Adrenal gland (tissue), 12 donors: ENCODE measurements around the gene MCM3AP. TPM values are rescaled to one million over a fixed set of nuclear protein-coding genes. Genes with fewer than 3 reads are reported as not detected.

ENCODE experiments used
- DNase-seq, 7 donors: peaks; one replicate each; pipeline ENCODE4 v3.0.0-alpha.2; 2019 to 2020
- H3K27ac ChIP-seq, 5 donors: fragments of 200-600 bp; sonication (generic) in 4 of 5; 1 replicate in 3 of 5; 2 replicates in 2 of 5; pipeline versions ENCODE4 v1.5.1 to v1.8.0; 2016 to 2020; ENCODE audit warnings: mild to moderate bottlenecking in 1 of 5
- H3K27me3 ChIP-seq: fragments of 200-600 bp; 2 replicates; pipeline ENCODE4 v1.8.0; 2021
- H3K36me3 ChIP-seq, 2 donors: fragments of 200-600 bp; replicated peaks in 1 of 2; 1 replicate in 1 of 2; 2 replicates in 1 of 2; pipeline versions ENCODE4 v1.5.1 to v1.8.0; 2018 to 2022
- H3K4me1 ChIP-seq, 2 donors: fragments of 200-600 bp; replicated peaks in 1 of 2; 1 replicate in 1 of 2; 2 replicates in 1 of 2; pipeline versions ENCODE4 v1.5.1 to v1.8.0; 2018 to 2021
- H3K4me3 ChIP-seq, 4 donors: fragments of 200-600 bp; sonication (generic) in 3 of 4; one replicate each; pipeline ENCODE4 v1.5.1; 2016 to 2018
- H3K9me3 ChIP-seq, 3 donors: fragments of 200-600 bp; sonication (generic) in 1 of 3; replicated peaks in 1 of 3; 1 replicate in 2 of 3; 2 replicates in 1 of 3; pipeline versions ENCODE4 v1.5.1 to v1.8.0; 2016 to 2021
- POLR2A ChIP-seq, 2 donors: fragments of 450-650 bp; IDR thresholded peaks; one replicate each; pipeline ENCODE4 v1.6.1; 2017; ENCODE audit warnings: antibody characterized with exemption in 2 of 2, mild to moderate bottlenecking in 2 of 2, moderate library complexity in 1 of 2
- WGBS, 4 donors: extraction: QIAGEN DNeasy Blood & Tissue Kit in 2 of 4; methylation state at CpG; one replicate each; pipeline versions ENCODE4 v1.1.5 to v1.1.7; 2013 to 2017; 5-methylcytosine and 5-hydroxymethylcytosine counted together
- intact Hi-C, 2 donors: fragments of 100-400 bp; cut with DNase I; formaldehyde crosslinking; loops; one replicate each; pipeline versions ENCODE4 v1.14.1 to v1.15.0; 2022 to 2023
- polyA plus RNA-seq, 3 donors: library from polyadenylated mRNA; stranded (reverse); fragments of 200-250 nt in 2 of 3; fragments of 350-450 nt in 1 of 3; fragmentation: Illumina TruSeq in 1 of 3; extraction: RNeasy Lipid Tissue Mini Kit (QIAGEN cat#74804) in 1 of 3; gene quantifications; one replicate each; pipeline ENCODE4 v1.2.3, GENCODE V29; 2013 to 2014
- total RNA-seq, 9 donors: library from RNA; depleted of rRNA in 4 of 9; stranded (reverse); fragments of >200 nt in 4 of 9; fragments of 120-200 nt in 1 of 9; fragmentation: NEBNext Ultra II Directional in 1 of 9; extraction: Animal tissue kit (Norgen Biotek cat#: 25700) in 1 of 9; gene quantifications; one replicate each; pipeline versions ENCODE4 v1.1.0 to v1.2.4, GENCODE V29; 2013 to 2023
- TF ChIP-seq, protein P1 (sequence below), 6 experiments: fragments of 450-650 bp in 4 of 6; fragments of 200-600 bp in 2 of 6; sonication (generic) in 1 of 6; IDR thresholded peaks; 1 replicate in 5 of 6; 2 replicates in 1 of 6; pipeline versions ENCODE4 v1.5.1 to v1.8.0; 2016 to 2021; ENCODE audit warnings: antibody characterized with exemption in 6 of 6, mild to moderate bottlenecking in 2 of 6, moderate library complexity in 1 of 6
- donor health status: healthy with polysubstance abuse.
- donor health status: Bipolar disorder and iron deficiency.
- donor health status: DM: yes; HTN: yes; CAD: no.
- donor health status: DM: no; HTN: no; CAD: no.
- donor health status: DM: no; HTN: no; CAD: no.
- donor health status: DM: yes; HTN: yes; CAD: no.

MCM3AP gene
- total and polyA plus RNA-seq, 12 donors = 34.8 to 89.4 (median 70.1) TPM

DNA sequence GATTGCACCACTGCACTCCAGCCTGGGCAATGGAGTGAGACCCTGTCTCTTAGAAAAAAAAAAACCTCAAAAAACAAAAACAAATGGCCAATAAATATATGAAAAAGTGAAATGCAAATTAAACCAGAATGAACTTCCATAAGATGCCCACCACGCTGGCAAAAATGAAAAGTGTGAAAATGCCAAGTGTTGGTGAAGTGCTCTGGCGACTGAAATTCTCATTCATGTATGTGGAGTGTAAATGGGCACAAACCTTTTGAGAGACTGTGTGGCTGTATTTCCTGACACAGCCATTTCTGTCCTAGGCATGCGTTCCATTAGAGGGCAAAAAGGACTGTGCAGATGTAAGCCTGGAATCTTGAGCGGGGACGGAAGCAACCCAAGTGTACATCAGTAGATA is 19.0 kb upstream of the MCM3AP start:
- H3K4me3 ChIP-seq = no peak overlapping the region
- H3K27me3 ChIP-seq = no peaks in the 10 kb centered on the region
- no peaks in the 10 kb centered on the region for H3K9me3 ChIP-seq
- intact Hi-C loops = no loop called here
- no peaks in the 10 kb centered on the region for H3K36me3 ChIP-seq
- TF ChIP-seq POLR2A (IDR thresholded peaks at IDR 0.05) = no peak
- TF ChIP-seq, protein P1, sequence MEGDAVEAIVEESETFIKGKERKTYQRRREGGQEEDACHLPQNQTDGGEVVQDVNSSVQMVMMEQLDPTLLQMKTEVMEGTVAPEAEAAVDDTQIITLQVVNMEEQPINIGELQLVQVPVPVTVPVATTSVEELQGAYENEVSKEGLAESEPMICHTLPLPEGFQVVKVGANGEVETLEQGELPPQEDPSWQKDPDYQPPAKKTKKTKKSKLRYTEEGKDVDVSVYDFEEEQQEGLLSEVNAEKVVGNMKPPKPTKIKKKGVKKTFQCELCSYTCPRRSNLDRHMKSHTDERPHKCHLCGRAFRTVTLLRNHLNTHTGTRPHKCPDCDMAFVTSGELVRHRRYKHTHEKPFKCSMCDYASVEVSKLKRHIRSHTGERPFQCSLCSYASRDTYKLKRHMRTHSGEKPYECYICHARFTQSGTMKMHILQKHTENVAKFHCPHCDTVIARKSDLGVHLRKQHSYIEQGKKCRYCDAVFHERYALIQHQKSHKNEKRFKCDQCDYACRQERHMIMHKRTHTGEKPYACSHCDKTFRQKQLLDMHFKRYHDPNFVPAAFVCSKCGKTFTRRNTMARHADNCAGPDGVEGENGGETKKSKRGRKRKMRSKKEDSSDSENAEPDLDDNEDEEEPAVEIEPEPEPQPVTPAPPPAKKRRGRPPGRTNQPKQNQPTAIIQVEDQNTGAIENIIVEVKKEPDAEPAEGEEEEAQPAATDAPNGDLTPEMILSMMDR (IDR thresholded peaks at IDR 0.05) = no peak
- H3K4me1 ChIP-seq = no peaks in the 10 kb centered on the region
- no peak overlapping the region for H3K27ac ChIP-seq
- 85 to 98% (median 93%) methylated on average over 5 of the region's 5 CpGs for WGBS, 4 donors
- DNase-seq = no peak

DNA sequence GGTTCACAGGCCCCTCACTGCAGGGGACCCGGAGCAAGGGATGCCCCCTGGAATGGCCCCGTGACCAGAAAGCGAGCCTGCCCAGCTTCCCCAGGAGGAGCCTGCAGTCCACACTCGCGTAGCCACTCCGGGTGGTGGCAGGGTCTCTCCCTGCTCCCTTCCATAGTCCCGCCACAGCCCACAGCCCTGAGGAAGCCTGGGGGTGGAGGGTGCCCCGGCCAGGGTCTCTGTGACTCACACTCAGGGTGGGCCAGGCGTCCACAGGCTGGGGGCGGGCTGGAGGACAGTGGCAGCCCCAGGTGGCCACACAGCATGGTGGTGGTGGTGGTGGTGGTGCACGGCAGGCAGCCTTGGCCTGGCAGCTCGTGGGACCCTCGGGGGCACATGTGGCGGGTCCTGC is 16.3 kb upstream of the MCM3AP start:
- no peak for DNase-seq
- WGBS, 4 donors = 96 to 100% (median 97%) methylated on average over 3 to 14 of the region's 14 CpGs; no CpG with 5 or more reads in 1 of the 4 donors
- Histone ChIP-seq H3K4me1 (no peaks in the 10 kb centered on the region), H3K27ac (no peak overlapping the region), H3K4me3 (no peak overlapping the region), H3K36me3 (no peaks in the 10 kb centered on the region), H3K9me3 (no peaks in the 10 kb centered on the region), H3K27me3 (no peaks in the 10 kb centered on the region)
- TF ChIP-seq, protein P1 (IDR thresholded peaks at IDR 0.05) = no peak
- no peak for TF ChIP-seq POLR2A (IDR thresholded peaks at IDR 0.05)
- intact Hi-C loops = no loop called here

DNA sequence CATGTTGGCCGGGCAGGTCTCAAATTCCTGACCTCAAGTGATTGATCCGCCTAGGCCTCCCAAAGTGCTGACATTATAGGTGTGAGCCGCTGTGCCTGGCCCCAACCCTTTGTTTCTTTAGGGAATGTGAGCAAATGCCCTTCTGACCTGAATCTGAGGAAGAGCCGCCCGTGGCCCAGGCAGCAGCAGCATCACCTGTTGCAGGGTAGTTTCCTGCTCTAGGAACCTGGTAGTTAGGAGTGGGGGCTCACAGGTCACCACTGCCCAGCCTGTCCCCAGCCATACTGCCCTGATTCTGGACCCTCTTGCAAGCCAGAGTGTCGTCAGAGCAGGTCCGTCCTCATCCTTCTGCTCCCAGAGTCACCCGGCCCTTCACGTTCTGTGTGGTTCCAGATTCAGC is 13.8 kb upstream of the MCM3AP start:
- 77 to 87% (median 85%) methylated on average over 6 to 9 of the region's 9 CpGs for WGBS, 4 donors
- no peaks in the 10 kb centered on the region for H3K36me3 ChIP-seq
- TF ChIP-seq, protein P1 (IDR thresholded peaks at IDR 0.05) = no peak
- TF ChIP-seq POLR2A (IDR thresholded peaks at IDR 0.05) = no peak
- H3K4me3 ChIP-seq = no peak overlapping the region
- no peaks in the 10 kb centered on the region for H3K27me3 ChIP-seq
- no peaks in the 10 kb centered on the region for H3K4me1 ChIP-seq
- DNase-seq = no peak
- no peaks in the 10 kb centered on the region for H3K9me3 ChIP-seq
- no peak overlapping the region for H3K27ac ChIP-seq
- intact Hi-C loops = no loop called here

DNA sequence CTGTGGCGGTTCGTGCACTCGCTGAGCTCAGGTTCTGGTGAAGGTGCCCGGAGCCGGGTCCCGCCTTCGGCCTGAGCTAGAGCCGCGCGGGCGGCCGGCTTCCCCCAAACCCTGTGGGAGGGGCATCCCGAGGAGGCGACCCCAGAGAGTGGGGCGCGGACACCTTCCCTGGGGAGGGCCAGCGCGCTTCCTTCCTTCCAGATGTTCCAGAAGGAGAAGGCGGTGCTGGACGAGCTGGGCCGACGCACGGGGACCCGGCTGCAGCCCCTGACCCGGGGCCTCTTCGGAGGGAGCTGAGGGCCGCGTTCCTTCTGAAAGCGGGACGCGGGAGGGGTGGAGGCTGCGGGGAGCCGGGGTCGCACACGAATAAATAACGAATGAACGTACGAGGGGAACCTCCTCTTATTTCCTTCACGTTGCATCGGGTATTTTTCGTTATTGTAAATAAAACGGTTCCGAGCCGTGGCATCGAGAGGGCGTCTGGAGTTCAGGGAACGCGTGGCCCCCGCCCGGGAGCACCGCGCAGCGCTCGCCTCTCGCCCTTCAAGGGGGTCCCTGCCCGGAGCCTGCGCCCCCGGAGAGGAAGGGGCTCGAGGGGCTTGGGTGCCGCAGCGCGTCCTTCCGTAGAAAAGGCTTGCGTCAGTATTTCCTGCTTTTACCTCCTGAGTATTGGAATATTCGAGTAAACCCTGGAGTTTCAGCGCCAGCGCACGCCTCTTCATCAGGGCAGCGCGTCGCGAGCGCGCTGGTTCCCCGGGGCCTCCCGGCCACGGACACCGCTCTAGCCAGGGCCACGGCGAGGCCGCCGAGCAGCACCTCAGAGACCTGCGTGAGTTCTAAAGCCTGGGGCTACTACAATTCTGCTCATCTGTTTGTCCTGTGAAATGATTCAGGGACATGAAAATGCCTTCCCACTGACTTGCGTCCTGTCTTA is 12.2 kb upstream of the MCM3AP start:
- Histone ChIP-seq H3K9me3 (no peaks in the 10 kb centered on the region), H3K36me3 (no peaks in the 10 kb centered on the region), H3K4me1 (no peaks in the 10 kb centered on the region), H3K27me3 (no peaks in the 10 kb centered on the region), H3K4me3 (peak overlapping the region in 2 of 4 donors; percentile 28 to 42), H3K27ac (peak overlapping the region in 2 of 5 donors; percentile 40 to 52)
- intact Hi-C loops = no loop called here
- WGBS, 4 donors = 9 to 15% (median 13%) methylated on average over 39 to 84 of the region's 84 CpGs
- TF ChIP-seq, protein P1 (IDR thresholded peaks at IDR 0.05) = no peak
- TF ChIP-seq POLR2A (IDR thresholded peaks at IDR 0.05) = no peak
- no peak for DNase-seq
